ENCODE data around the gene ERO1B.

ERO1B gene

DNA sequence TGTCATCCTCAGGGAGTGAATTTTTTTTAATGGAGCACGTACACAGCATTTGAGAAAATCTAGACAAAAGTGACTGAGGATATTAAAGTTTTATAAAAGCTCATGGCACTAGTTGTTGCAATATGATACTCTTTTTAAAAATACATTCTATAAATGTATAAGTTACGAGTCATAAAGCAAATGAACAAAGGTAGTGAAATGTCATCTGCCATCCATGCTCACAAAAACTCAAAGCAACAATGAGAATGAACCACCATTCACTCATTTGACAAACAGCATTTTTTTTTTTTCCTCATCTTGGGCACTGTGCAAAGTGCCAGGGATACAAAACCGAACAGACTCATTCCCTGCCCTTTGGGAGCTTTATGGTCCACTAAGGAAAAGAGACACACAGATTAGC lies 100.7 kb downstream of the ERO1B start:
- DNase-seq (ENCODE audit: low read depth), result no peak

DNA sequence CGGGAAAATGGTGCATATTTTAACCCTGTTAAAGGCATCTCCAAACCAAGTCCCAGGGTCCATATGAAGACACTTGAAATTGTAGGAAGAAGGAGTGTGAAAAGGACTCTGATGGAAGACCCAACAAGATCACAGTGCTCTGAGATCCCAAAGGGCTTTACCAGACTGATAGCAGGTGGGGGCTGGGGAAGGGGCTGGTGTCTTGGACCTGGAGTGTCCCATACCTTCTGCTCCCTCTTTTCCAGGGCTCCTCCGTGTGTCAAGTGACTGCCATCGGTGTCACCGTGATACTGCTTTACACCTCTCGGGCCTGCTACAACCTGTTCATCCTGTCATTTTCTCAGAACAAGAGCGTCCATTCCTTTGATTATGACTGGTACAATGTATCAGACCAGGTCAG lies 102.1 kb downstream of the ERO1B start:
- DNase-seq (ENCODE audit: low read depth), result no peak

DNA sequence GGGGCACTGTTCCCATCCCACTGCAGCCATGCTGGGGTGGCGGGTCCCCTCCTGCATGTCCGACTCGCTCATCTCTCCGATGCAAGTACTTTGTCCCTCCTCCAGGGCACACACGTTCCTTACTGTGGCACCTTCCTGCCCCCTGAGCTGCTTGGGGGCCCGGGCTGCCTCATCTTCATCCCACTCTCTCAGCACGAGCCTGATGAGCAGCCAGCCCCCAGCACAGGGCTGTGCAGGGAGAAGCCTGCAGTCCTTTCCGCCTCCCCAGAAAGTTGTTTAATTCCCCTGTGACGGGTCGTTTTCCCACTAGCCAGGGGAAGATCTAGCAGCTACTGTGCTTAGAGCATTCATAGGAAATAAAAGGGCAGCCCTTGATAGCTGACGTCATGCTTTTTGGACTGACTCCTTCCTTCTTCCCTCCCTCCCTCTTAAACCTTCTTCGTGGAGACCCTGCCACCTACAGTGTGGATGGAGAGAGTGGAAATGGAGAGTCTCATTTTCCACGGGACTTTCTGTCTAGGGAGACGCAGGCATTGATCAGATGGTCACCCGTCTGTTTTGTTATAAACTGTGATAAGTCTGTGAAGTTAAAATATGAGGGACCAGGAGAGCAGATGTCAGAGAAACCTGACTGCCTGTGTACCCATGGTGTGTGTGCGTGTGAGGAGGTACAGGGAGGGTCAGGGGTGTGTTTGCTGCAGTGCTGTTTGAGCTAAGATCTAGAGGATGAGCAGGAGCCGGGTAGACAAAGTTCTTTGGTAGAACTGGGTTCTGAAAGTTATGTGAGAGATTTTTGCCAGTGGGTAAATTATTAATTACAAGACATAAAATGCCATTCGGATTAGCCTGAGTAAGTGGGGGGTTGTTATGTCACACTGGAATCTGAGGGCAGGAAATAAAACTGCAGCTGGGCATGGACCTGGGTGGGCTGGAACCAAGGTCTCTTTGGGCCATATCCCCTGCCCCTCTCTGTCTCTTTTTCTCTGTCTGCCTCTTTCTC lies 105.1 kb downstream of the ERO1B start:
- DNase-seq (ENCODE audit: low read depth), result no peak

DNA sequence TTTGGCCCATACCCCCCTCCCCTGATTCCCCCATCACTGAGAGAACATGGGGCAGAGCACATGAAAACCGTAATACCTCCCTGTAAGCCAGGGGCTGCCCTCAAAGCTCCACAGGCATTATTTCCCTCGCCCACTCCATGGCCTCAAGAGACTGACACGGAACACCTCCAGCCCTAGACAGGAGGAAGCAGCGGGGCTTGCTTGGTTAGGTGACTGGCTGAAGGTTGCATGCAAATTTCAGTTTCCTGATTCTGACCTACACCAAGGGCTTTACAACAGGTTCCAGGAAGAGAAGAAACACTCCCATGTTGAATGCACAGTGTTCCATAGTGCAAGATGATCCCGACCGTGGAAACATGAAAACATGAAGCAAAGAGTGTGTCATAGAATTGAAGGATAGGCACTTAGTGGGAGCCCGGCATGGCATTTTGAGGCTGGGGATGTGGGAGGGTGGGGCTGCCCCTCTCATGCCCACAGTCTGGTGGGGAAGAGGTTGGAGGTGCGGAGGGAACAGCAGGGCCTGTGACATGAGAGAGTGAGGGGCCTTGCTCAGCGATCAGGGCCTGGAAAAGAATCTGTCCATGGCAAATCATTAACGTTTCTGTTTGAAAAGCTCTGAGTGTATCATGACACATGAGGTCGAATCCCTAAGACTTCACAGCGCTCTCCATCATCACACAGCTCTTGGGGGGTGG lies 106.0 kb downstream of the ERO1B start:
- DNase-seq (ENCODE audit: low read depth), result no peak

DNA sequence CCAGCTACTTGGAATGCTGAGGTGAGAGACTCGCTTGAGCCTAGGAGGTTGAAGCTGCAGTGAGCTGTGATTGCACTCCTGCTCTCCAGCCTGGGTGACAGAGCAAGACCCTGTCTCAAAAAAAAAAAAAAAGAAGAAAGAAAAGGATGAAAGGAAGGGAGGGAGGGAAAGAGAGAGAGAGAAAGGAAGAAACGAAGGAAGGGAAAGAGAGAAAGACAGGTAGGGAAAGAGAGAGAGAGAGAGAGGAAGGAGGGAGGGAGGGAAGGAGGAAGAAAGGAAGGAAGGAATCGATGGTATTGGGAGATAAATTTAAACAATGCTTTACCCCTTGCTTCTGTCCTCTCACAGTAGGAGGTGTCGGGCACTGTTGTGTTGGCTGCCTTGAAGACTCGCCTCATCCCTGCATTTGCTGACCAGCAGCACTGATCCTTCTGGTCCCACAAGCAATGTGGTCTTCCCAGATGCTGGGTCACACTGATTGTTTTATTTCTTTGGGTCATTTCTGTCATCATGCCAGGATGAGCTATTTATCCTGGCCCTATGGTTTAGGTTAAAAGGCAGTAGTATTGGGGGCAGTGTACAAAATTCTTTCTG lies 108.5 kb downstream of the ERO1B start:
- DNase-seq (ENCODE audit: low read depth), result no peak

DNA sequence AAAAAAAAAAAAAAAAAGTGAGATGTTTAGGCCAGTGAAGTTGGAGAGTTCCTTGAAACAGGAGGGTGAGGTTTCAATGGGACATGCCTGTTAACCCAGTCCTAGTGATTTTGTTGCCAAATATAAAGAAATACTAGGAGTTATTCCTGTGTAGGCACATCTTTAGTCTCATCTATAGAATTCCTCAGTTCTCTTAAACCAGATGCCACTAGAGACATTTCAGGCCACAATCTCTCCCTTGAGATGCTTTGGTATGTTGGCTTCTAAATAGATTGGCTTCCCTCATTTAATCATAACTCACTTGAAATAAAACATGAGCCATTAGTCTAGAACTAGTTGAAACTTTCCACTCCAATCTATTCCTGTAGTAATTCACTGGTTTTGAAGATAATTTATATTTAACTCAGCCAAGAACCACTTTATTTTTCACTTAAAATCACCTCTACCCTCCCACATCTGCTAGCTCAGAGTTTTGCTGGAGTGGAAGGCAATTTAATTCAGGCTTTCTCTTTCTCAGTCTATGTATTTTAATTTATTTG lies 109.6 kb downstream of the ERO1B start:
- DNase-seq (ENCODE audit: low read depth), result peak; percentile 36

DNA sequence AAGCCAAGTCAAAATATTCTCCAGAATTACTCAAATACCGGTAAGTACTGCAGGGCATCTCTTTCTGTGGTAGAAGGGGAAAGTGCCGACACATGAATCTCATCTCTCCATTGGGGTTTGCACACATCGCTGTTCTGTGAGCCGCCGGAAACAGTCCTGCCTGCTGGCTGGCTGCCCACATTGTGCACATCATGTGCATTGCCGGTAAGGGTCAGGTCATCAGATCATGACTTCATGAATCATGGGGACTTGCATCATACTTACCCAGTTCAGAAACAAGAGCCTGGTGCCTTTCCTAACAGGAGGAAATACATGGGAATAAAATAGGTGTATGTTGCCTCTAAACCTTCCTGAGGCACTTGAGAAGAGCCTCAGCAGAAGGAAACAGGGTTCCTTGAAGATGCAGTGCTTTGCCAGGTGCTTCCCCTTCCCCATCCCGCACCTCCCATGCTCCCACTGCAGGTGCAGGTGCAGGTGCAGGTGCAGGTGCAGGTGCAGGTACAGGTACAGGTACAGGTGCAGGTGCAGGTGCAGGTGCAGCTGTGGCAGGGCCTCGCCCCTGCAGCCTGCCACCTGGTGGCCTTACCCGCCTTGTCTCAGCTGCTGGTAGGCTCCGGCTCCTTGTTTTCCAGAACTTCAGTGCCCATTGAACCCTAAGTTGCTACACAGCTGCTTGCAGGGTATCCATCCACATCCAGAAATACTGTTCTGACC lies 112.9 kb downstream of the ERO1B start:
- peak; percentile 32 for DNase-seq (ENCODE audit: low read depth)

DNA sequence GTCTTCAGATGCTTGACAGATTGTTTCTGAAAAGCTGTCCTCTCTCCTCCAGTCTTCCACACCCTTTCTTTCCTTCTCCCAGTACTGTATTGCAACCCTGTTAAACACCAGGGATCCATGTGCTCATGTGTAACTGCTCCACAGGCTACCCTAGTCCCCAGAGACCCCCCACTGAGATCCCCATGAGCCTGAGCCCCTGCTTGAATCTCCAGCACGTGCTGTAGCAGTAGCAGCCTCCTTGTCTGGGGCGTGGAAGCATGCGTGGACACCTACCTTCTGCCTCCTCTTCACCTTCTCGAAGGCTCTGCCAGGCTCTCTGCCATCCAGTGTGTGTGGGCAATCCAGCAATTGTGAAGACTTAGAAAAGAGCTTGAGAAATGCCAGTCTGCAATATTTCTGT lies 114.2 kb downstream of the ERO1B start:
- no peak for DNase-seq (ENCODE audit: low read depth)

DNA sequence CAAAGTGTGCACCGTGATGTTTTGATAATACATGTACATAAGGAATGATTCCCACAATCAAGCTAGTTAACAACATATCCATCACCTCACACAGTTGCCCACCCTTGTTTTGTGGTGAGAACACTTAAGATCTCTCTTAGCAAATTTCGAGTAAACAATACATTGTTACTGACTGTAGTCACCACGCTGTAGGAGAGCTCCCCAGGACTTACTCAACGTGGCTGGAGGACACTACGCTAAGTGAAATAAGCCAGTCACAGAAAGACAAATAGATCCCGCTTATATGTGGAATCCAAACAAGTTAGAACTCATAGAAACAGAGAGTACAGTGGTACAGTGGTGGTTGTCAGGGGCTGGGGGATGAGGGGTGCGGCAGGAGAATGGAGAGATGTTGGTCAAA lies 114.6 kb downstream of the ERO1B start:
- no peak for DNase-seq (ENCODE audit: low read depth)

DNA sequence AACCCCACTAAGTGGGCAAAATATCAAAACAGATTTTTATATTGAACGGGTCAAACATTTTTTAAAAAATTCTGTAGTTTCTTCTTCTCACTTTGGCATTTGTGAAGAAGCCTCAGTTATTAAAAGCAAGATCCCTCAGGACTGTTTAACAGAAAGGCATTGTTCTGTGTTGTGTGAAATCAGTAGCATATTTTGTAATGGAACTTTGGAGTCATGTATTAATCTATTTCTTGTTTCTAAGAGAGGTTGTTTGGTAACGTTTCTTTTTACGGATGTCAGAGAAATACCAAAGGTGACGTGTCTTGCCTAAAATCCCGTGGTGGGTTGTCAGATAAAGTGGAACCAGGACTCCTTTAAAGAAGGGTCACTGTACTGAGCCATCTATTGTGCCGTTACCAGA lies 115.7 kb downstream of the ERO1B start:
- DNase-seq (ENCODE audit: low read depth), result no peak

All from stromal cell of bone marrow (primary cell).